ENCODE data around the gene SPIRE2. TPM values are rescaled to one million over a fixed set of nuclear protein-coding genes. Genes with fewer than 3 reads are reported as not detected.

Gene SPIRE2
- total and polyA plus RNA-seq, 2 of the 4 experiments (the other 2 are of a cell fraction), result 0.72 to 1.9 TPM

GRCh38 chr16:89863741-89864526, 35.7 kb downstream of the SPIRE2 start (continued):
- TF ChIP-seq MAFK (IDR thresholded peaks at IDR 0.05; ENCODE audit: low read depth, low read length) (no peak), POLR2A (IDR thresholded peaks at IDR 0.05; ENCODE audit: low read depth, low read length) (no peak), RAD21 (IDR thresholded peaks at IDR 0.05; ENCODE audit: low read length) (no peak)

DNA sequence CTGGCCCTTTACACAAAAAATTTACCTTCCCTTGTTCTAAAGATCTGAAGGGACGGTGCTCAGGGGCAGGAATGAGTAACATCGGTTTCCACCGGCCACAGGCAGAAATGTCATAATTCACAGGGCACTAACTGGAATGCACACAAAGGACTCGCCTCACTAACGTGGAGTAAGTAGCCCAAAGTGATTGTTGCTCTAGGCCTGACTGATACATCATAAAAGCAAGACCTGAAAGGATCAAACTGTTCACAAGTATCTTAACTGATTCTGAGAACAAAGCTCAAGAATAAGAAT, 36.2 kb downstream of the SPIRE2 start:
- Histone ChIP-seq H3K27ac (ENCODE audit: insufficient read depth, low read length) (no peak overlapping the region), H3K9me1 (ENCODE audit: insufficient read depth, low read length) (peaks cover 6% of the 10 kb centered on the region), H3K56ac (ENCODE audit: extremely low read depth, insufficient read depth, low read length) (no peak overlapping the region), H2AK9ac (replicated peaks; ENCODE audit: low read depth, low read length, poor library complexity) (no peak overlapping the region), H4K91ac (ENCODE audit: insufficient read depth, low read depth, low read length) (no peak overlapping the region), H3K23ac (ENCODE audit: low read depth, low read length) (no peak overlapping the region), H3K4ac (ENCODE audit: low read depth, low read length) (no peak overlapping the region), H2BK5ac (ENCODE audit: low read depth, low read length, poor library complexity, severe bottlenecking) (no peak overlapping the region), H4K20me1 (ENCODE audit: insufficient read depth, low read length) (0 out of 2 replicates have a peak, but pooled peaks cover 8% of the 10 kb centered on the region), H2AK5ac (ENCODE audit: low read depth, low read length) (no peak overlapping the region), H2BK120ac (ENCODE audit: low read depth, low read length) (no peak overlapping the region), H3K4me3 (ENCODE audit: insufficient read depth, low read depth, low read length) (no peak overlapping the region), H3K18ac (ENCODE audit: low read depth, low read length) (no peak overlapping the region), H3K9ac (ENCODE audit: low read depth, low read length) (no peak overlapping the region), H3K9me3 (ENCODE audit: control insufficient read depth, insufficient read depth, low read length) (peaks cover 5% of the 10 kb centered on the region), H3K4me2 (ENCODE audit: low read depth, low read length) (no peak overlapping the region), H4K5ac (ENCODE audit: low read depth, low read length) (no peak overlapping the region; the same call in 1 of the 2 replicates), H2AFZ (replicated peaks; ENCODE audit: low read length, poor library complexity) (no peak overlapping the region), H3K27me3 (ENCODE audit: control insufficient read depth, insufficient read depth, low read length) (no peaks in the 10 kb centered on the region), H4K8ac (ENCODE audit: low read depth in 2 of 2, low read length in 2 of 2) (peak overlapping the region in 1 of 2 experiments; percentile 15; a peak in 1 of 4 replicates), H2BK20ac (ENCODE audit: low read depth, low read length) (no peak overlapping the region), H3K14ac (replicated peaks; ENCODE audit: low read depth, low read length) (no peak overlapping the region), H3K36me3 (ENCODE audit: control insufficient read depth, insufficient read depth, low read length) (peaks cover 6% of the 10 kb centered on the region; the same call in 1 of the 2 replicates), H3K4me1 (ENCODE audit: control insufficient read depth, insufficient read depth, low read length) (peaks cover 6% of the 10 kb centered on the region), H3K79me1 (ENCODE audit: low read depth in 1 of 2, low read length in 2 of 2) (no peaks in the 10 kb centered on the region; a peak in 1 of 4 replicates), H2BK15ac (ENCODE audit: low read depth, low read length) (no peak overlapping the region)
- BruUV-seq (replicated peaks), result no TSS peak
- ATAC-seq (ENCODE audit: low read depth) (peak; percentile 21; the same call in 1 of the 2 replicates), DNase-seq (peak; percentile 13)
- WGBS, 2 experiments (ENCODE audit: extremely low coverage in 2 of 2, insufficient read length in 1 of 2), result no CpG with 5 or more reads among the region's 5 CpGs
- intact Hi-C loops (cut with micrococcal nuclease) (loop anchor here (5.0 kb wide), 1 partner anchor 142 kb away; the partner anchor contains the start of genes VPS9D1 and ZNF276), dilution Hi-C loops (cut with HindIII; ENCODE audit: low sequenced_read_pairs, unreplicated experiment) (no loop called here), in situ Hi-C loops (cut with MboI; ENCODE audit: low sequenced_read_pairs) (no loop called here)
- POLR2A ChIA-PET (ENCODE audit: unreplicated experiment), result no interaction called here
- TF ChIP-seq, protein P1, sequence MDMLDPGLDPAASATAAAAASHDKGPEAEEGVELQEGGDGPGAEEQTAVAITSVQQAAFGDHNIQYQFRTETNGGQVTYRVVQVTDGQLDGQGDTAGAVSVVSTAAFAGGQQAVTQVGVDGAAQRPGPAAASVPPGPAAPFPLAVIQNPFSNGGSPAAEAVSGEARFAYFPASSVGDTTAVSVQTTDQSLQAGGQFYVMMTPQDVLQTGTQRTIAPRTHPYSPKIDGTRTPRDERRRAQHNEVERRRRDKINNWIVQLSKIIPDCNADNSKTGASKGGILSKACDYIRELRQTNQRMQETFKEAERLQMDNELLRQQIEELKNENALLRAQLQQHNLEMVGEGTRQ (IDR thresholded peaks at IDR 0.05; ENCODE audit: low read depth, low read length), result no peak
- TF ChIP-seq MAFK (IDR thresholded peaks at IDR 0.05; ENCODE audit: low read depth, low read length), result no peak
- no peak for TF ChIP-seq CHD1 (IDR thresholded peaks at IDR 0.05; ENCODE audit: low read depth, low read length)
- TF ChIP-seq BHLHE40 (IDR thresholded peaks at IDR 0.05; ENCODE audit: low read depth, low read length), result no peak
- TF ChIP-seq SMC3 (IDR thresholded peaks at IDR 0.05; ENCODE audit: low read depth, low read length), result no peak
- TF ChIP-seq POLR2A (IDR thresholded peaks at IDR 0.05; ENCODE audit: low read depth, low read length), result no peak
- TF ChIP-seq NFE2L2 (IDR thresholded peaks at IDR 0.05; ENCODE audit: low read depth, low read length), result no peak
- TF ChIP-seq, protein P2, sequence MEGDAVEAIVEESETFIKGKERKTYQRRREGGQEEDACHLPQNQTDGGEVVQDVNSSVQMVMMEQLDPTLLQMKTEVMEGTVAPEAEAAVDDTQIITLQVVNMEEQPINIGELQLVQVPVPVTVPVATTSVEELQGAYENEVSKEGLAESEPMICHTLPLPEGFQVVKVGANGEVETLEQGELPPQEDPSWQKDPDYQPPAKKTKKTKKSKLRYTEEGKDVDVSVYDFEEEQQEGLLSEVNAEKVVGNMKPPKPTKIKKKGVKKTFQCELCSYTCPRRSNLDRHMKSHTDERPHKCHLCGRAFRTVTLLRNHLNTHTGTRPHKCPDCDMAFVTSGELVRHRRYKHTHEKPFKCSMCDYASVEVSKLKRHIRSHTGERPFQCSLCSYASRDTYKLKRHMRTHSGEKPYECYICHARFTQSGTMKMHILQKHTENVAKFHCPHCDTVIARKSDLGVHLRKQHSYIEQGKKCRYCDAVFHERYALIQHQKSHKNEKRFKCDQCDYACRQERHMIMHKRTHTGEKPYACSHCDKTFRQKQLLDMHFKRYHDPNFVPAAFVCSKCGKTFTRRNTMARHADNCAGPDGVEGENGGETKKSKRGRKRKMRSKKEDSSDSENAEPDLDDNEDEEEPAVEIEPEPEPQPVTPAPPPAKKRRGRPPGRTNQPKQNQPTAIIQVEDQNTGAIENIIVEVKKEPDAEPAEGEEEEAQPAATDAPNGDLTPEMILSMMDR (conservative IDR thresholded peaks at IDR 0.05; ENCODE audit: low read depth, low read length), result no peak
- no peak for TF ChIP-seq ELK1 (IDR thresholded peaks at IDR 0.05; ENCODE audit: borderline replicate concordance, low read depth, low read length)
- TF ChIP-seq RFX5 (IDR thresholded peaks at IDR 0.05; ENCODE audit: low read depth, low read length), result no peak
- TF ChIP-seq RAD21 (IDR thresholded peaks at IDR 0.05; ENCODE audit: low read length), result no peak
- no peak for TF ChIP-seq FOS (IDR thresholded peaks at IDR 0.05; ENCODE audit: low read depth, low read length)
- CTCF ChIA-PET, result interaction anchor here (0.8 kb wide), 1 partner anchor 9 kb away, joined by 3 read pairs; the partner anchor contains the start of gene TCF25

All from IMR-90 (cell line).